HG02798 (cell line): ENCODE results near the gene HSBP1.

ENCODE experiments used
- ATAC-seq: cut with Tn5 transposase; IDR thresholded peaks from one replicate; pipeline ENCODE4 v1.9.1; 2021; ENCODE audit warnings: mild to moderate bottlenecking; ENCODE audit not compliant: unreplicated experiment, poor library complexity

HSBP1 gene

DNA sequence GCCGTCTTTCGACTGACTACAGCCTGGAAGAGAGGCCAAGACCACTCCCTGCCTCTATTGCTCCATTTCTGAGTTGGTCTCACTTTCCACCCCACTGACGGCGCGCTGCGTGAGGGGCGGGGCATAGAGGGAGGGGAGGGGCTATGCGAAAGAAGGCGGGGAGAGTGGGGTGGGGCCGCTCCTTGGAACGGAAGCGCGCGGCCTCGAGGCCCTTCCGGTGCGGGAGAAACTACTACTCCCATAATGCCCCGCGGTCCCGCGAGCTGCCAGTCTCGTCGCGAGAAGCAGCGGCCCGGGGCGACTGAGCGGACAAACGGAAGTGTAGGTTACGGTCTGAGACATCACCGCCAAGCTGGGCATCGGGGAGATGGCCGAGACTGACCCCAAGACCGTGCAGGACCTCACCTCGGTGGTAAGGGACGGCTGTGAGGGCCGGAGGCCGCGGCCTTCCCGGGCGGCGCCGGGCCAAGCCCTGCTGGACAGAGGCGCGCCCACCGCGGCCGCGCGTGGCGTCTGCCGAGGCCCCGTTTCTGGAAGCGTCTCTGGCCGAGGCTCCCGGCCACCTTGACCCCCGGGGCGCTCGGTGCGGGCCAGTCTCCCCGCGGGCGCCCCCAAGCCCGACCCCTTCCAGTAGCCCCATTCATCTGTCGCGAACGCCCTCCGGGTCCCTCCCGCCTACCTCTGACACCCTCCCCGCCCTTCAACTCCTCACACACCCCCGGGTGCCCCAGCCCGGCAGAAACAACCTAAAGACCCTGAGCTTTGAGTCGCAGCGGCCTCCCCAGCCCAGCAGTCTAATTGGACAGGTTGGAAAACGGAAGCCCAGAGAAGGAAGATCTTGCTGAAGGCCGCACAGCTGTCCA lies at the start of gene HSBP1:
Gene HSBP1 (plus strand): TSS at position 269 of the 863 bp plus-strand sequence. CDS start 99 bp downstream, at position 368.
- ATAC-seq: peak; percentile 96

DNA sequence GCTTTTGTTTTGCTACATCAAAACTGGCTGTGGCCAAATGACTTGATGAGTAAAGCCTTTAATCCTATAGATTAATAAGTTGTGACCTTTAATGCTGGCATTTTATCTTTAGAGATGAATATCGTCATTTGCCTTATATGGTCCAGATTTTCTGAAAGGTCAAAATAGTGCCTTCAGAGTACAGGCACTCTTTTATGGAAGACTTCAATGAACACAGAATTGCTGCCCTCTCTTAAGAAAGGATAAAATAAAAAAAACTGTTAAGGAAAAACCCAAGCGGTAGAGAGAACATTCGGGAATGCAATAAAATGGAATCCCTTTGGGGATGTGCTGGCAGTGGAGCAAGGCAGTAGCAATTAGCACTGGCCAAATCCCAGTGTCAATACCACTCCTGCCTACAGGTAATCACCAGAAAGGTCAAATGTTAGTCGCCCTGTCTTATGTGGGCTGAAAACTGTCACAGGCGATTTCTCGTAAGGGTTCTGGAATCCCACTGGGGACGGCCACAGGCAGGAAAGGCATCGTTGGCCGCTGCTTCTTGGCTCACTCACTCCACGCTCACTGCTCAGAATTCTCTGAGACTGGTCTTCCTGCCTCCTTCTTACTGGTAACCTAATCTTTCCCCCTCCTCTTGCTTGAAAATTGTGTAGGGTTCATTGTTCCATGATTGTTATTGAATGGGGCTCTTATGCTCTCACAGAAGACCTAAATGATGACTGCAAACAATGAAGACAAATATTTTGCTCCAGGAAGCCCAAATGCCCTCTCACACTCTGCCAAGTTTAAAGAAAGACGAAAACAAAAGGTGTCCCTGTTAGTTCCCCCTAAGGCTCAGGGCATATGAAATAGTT lies 45.4 kb upstream of the HSBP1 start:
- ATAC-seq: no peak

DNA sequence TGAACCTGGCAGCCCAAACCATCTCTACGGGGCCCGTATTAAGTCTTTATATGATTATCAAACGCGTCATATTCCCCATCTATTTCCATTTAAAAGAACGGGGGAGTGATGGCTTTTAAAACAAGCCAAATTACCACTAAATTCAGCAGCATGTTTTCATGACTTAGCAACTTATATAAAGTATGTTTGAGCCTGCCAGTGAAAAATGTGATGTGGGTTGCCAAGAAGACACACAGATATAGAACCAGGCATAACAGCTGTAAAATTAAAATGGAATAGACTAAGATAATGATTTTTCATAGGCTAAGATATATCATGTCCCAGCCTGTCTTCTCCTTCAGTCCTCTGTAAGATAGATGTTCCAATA lies 44.8 kb upstream of the HSBP1 start:
- ATAC-seq: no peak

DNA sequence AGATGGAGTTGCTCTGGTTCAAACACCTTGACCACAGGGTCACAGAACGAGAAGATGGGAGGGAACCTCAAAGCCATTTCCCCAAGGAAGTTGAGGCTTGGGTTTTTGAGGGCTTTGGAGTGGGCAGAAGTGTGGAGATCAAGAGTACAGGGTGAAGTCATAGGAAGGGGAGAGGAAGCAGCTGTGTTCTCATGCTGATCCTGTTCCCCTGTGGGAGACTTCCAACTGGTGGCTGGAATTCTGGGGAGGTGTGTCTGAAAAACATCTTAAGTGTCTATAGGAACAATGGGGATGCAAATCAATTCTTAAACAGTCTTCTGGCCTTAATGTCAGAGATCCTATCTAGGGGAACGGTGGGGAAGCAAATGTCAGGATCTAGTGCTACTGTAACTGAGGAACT lies 38.8 kb upstream of the HSBP1 start:
- no peak for ATAC-seq

DNA sequence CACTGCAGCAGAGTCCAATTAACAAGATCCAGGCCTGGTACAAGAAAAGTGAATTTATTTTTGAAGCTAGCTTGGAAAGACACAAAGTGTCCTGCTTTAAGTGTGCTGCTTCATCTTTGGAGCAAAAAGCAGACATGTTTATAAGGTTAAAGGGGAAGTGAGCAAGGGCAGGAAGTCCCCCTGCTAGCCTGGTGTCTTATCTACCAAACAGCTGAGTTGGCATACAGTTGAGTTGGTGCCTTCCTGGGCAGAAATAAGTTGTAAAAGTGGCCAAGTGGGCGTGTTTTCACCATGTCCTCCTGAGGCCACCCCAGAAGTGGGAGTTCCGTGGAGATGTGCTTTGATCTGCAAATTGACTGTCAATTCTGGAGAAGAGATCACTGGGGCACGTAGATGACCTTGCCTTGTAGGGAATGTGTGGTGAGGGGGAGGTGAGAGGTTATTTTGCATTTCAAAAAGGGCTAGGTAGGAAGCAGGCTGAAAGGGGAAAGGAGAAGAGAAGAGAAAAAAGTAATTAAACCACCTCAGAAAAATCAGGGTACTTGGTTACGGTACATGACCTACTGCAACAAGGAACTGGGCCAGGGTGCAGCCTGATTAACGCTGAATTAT lies 38.3 kb upstream of the HSBP1 start:
- no peak for ATAC-seq

DNA sequence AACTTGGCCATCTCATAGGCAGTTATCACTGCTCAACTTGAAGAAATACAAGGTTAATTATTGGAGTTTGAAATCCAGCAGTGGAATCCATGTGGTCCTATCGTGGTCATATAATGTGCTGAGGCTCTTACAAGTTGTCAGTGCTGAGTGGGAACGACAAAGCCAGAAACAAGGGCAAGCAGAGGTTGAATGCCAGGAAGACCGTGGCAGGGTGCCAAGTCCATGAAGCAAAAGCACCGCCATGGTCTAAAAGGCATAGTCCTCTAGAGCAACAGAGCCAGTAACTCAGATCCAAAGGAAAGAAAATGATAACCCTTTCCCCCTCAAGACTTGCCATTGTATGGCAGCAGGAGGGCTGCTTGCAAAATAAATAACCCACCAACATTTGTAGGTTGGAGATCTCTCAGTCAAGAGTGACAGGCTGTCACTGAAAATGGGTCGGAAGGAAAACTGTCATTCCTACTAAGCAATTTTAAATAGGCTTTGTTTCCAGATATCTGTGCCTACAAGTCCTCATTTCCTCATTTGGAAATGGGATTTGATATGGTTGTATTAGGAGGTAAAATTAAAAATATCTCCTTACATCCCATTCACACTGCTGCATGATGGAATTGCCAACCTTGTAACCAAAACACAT lies 36.4 kb upstream of the HSBP1 start:
- ATAC-seq: no peak

DNA sequence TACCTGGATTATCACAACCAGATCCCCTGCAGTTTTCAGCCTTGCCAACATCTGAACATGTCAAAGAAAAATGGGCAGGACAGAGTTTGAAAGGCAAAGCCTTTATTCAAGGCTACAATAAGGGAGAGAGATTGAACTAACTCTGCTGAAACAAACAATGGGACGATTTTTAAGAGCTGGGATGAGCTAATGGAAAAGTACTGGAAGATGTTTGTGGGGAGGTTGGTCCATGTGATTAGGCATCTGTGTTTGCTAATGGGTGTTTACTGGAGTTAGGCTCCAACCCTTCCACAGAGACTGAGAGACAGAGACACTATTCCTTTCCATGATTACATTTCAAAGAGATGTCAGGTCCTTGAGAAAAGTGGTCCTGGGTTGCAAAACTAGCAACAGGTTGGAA lies 35.0 kb upstream of the HSBP1 start:
- ATAC-seq: no peak

DNA sequence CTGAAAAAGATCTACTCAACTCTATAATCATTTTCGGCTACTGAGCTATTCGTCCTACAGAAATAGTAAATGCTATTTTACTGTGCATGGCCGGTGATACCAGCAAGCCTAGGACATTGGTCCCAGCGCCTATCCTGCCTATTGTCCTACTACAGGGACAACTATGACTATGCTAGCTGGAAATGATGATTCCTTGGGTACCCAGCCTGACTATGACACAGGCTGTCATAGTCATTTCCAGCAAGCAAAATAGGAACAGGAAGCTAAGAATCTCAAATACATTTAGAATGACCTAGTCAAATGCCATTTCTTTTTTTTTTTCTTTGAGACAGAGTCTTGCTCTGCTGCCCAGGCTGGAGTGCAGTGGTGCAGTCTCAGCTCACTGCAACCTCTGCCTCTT lies 33.7 kb upstream of the HSBP1 start:
- no peak for ATAC-seq

DNA sequence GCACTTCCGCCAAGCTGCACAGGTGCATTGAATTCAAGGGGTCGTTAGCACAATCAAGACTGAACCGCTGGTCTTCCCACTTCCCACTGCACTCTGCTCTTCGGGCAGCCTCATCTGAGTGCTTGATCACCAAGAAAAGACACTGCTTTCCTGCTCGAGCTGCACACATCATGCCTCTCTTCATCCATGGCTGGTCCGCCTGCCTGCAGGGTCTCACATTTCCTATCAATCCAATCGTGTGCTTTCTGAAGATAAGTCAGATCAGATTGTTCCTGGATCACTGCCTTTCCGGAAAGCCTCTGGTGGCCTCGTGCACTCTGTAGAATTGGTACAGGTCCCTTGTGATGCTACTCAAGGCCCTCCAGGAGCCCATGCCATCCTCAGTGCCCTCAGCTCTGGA lies 30.8 kb upstream of the HSBP1 start:
- no peak for ATAC-seq

DNA sequence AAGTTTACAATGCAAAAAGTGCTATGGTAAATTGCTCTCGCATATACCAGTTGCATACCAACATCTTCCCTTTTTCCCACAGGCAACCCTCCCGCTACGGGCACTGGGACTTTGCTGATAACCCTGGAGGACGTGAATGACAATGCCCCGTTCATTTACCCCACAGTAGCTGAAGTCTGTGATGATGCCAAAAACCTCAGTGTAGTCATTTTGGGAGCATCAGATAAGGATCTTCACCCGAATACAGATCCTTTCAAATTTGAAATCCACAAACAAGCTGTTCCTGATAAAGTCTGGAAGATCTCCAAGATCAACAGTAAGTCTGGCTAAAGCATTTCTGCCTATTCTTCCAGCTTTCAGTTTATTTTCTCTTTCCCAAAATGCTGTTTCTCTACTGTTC lies 27.9 kb upstream of the HSBP1 start:
- ATAC-seq: no peak

DNA sequence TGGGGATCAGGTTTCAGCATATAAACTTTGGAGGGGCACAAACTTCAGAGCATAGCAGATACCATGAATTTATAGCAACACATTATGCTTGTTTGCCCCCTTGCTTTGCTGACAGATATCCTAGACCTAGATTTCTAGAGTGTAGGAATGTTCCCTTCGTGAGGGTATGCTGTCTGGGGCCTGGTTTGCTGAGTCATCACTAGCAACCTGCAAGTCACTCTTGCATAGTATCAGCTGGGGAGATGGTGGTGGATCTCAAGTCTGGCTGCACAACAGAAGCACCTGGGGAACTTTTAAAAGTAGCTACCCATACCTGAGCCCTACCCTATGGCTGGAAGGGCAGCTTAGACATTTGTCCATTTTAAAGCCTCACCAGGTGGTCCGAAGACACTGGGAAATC lies 22.3 kb upstream of the HSBP1 start:
- no peak for ATAC-seq

DNA sequence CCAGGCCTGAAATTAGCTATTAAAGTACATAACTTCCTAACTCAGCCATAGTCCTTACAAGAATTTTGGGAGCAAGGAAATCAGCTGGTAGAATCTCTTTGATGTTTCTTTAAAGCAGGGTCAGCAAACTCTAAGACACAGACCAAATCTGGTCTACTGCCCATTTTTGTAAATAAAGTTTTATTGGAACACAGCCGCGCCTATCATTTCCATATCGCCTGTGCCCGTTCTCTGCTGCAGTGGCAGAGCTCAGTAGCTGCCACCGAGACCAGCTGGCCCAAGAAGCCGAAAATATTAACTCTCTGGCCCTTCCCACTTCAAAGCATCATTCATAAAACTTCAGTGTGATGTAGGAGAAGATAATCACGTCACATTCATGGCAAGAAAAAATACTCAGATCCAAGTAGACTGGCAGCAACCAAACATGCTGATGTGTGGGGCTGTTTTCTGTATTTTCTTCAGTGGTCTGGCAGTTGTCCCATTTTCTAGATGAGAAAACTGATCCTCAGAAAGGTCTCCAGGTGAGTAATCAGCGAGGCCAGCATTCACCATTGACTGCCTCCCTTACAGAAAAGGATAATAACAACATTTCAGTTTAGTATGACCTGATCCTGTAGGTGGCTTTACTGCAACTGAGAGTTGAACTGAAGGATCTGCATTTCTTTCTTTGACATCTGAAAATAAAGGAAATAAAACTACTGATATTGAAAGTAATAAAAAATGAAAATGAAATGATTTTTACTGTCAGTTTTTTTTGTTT lies 18.0 kb upstream of the HSBP1 start:
- ATAC-seq: no peak

DNA sequence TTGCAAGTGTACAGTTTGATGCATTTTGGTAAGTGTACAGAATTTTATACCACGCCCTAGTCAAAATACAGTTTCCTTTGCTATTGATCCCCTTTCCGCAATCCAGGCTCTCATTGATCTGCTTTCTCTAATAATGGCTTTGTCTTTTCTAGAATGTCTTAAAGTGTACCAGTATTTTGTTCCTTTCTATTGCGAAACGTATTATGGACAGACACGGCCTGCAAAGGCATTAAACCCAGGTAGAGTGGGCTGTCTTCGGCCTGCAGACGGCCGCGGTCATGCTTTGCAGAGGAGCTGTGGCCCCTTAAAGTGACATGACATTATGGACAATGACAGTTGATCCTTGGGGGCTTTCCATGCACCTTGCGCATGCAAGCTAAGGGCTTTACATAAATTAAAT lies 15.9 kb upstream of the HSBP1 start:
- ATAC-seq: no peak

DNA sequence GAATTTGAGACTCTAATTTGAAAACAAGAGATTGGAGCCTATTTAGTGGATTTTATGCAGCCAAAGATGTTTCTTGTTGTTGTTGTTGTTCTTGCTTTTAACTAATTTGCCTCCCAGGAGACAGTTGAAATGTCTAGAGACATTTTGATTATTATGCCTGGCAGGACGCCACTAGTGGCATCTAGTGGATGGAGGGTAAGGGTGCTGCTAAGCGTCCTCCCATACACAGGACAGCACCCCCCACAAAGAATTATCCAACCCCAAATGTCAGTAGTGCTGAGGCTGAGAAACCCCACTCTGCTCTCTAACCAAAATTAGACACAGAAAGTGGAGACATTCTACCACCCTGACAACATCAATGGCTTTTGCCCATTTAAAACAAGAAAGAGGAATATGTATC lies 15.4 kb upstream of the HSBP1 start:
- ATAC-seq: no peak

DNA sequence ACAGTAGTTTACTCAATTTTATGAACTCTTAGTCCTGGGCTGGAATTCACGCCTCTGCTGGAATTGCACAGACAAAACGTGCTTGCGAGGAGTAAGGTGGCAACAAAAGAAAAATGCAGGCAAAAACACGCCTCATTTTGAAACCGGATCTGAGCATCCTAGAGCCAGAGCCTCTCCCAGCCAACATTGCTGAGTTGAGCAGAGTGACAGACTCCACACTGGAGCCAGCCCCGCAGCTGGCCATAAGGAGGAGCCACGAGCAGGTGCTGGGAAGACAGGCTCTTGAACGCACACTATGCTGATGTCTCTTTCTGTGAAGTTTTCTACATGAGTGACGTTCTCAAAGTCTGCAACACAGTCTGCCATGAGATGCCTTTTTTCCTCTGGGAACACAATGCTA lies 14.6 kb upstream of the HSBP1 start:
- ATAC-seq: no peak

DNA sequence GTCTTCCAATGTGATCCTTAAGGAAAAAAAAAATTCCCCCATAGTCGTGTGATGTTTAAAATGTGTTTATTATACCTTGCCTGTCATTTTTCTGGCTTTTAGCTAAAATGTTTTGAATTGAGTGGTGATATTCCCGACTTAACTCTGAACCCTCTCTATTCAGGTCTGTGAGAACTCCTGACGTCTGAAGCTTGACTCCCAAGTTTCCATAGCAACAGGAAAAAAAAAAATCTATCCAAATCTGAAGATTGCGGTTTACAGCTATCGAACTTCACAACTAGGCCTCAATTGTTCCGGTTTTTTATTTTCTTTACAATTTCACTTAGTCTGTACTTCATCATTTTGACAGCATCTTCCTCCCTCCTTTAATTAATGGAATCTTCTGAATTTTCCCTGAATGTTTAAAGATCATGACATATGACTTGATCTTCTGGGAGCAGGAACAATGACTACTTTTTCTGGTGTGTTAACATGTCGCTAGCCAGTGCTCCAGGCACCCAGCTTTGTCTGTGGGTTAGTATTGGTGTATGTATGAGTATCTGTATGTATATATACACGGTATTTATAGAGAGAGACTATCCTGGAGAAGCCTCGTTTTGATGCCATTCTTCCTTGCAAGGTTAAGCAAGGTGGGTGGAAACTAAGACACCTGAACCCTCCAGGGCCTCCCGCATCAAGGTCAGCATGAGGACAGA lies 12.8 kb upstream of the HSBP1 start:
- ATAC-seq: no peak

DNA sequence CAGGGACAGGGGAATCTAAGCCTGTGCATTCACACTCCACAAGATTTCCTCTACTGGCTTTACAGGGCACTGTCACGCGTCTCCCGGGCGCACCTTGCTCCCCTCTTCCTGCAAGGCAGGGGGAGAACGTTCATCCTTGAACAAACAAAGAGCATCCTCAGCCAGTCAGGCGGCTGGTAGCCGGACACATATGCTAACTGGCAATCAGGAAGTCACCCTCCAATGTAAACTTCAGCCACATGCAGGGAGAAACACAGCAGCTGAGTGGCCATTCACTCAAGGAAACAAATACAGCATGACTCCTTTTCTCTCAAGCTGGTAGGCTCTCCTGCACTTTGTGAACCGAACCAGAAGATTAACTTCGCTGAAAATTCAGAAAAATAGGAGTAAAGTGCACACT lies 10.8 kb upstream of the HSBP1 start:
- ATAC-seq: no peak

DNA sequence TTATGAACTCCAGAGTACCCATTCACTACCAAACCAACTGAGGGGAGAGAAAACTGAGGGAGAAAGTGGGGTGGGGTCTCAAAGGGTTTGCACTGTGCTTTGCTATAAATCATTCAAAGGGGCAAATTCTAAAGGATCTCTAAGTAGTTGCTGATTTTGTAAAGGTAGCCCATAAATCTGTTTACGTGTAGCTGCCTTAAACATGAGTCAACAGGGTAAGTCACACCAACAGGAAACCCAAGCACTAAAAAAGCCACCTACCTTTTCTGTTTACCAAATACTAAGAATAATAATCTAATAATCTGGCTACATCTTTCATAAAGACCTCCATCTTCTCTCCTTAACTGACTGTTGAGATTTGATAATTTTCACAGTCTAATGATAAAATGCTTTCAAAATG lies 8.4 kb upstream of the HSBP1 start:
- no peak for ATAC-seq

DNA sequence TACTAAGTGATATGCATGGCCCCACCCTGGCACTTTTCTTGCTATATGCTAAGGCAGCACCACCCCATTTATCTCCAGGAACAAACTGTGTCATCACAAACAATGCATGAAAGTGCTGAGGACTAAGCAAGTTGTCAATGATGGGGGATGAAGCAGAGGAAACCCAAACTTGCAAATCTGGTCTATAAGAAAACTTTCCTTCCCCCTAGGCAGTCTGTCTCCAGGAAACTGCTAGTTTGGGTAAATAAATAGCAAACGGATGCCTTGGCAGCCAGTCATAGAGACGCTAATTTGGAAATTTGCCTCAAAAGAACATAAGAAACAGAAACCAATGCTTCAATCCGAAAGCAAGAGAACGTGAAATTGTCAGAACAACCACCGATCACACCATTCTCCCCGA lies 5.6 kb upstream of the HSBP1 start:
- peak; percentile 59 for ATAC-seq
